HCT116 (cell line): ENCODE measurements around the gene GPR171. TPM values are rescaled to one million over a fixed set of nuclear protein-coding genes. Genes with fewer than 3 reads are reported as not detected.

Experiments
- ATAC-seq: fragments of 200-7000 bp; cut with Tn5 transposase; 2 replicates; pipeline ENCODE4 v1.9.1; 2020; ENCODE audit warnings: mild to moderate bottlenecking, moderate library complexity
- BruUV-seq: library from RNA; stranded (reverse); fragments of 400-500 nt; replicated peaks from 2 replicates; lab custom pipeline; 2021; lab: Mats Ljungman, UMichigan
- CTCF ChIA-PET: fragments of 300-600 bp; sonication (Branson Sonifier 250); formaldehyde crosslinking; loops from one replicate; lab custom pipeline; 2021; ENCODE audit warnings: antibody characterized with exemption; lab: Charles Lee
- POLR2A ChIA-PET: fragments of 300-600, 350-600 bp; sonication (Branson Sonifier 250); formaldehyde crosslinking; loops from one replicate; lab custom pipeline; 2021; ENCODE audit warnings: antibody characterized with exemption; lab: Charles Lee
- RAD21 ChIA-PET, 2 experiments: fragments of 300-600 bp; sonication (Branson Sonifier 250); formaldehyde crosslinking; loops; one replicate each; lab custom pipeline; 2023; ENCODE audit warnings: low total read pairs in 2 of 2; ENCODE audit not compliant: uncharacterized antibody in 2 of 2, unreplicated experiment in 2 of 2, low non-redundant PET in 1 of 2; lab: Charles Lee
- DNase-seq: peaks from one replicate; pipeline ENCODE4 v3.0.0-alpha.2; 2010; ENCODE audit warnings: low read depth, low spot score
- H2AFZ ChIP-seq: fragments of 200-600 bp; shearing (Covaris generic), sonication (generic); 2 replicates; pipeline ENCODE4 v1.6.1; 2017; ENCODE audit warnings: low read depth, mixed run types, mixed read lengths, antibody characterized with exemption, low read length; ENCODE audit not compliant: poor library complexity, severe bottlenecking
- H3K27ac ChIP-seq: 2 replicates; pipeline ENCODE4 v1.5.1; 2012; ENCODE audit warnings: low read depth, low read length
- H3K27me3 ChIP-seq: fragments of 200-600 bp; sonication (generic); 2 replicates; pipeline ENCODE4 v1.6.1; 2016; ENCODE audit warnings: mixed run types, low read length, mixed read lengths; ENCODE audit not compliant: insufficient read depth
- H3K36me3 ChIP-seq, 2 experiments: fragments of 200-500 bp in 1 of 2; fragments of 200-600 bp in 1 of 2; sonication (Bioruptor generic) in 1 of 2; sonication (generic) in 1 of 2; 2 replicates each; pipeline versions ENCODE4 v1.5.1 to v1.6.1; 2014 to 2016; ENCODE audit warnings: low read length in 2 of 2, inconsistent platforms in 1 of 2, mixed read lengths in 1 of 2, mixed run types in 1 of 2; ENCODE audit not compliant: insufficient read depth in 2 of 2, control insufficient read depth in 1 of 2
- H3K4me1 ChIP-seq, 2 experiments: fragments of 200-600 bp in 1 of 2; sonication (generic) in 1 of 2; 2 replicates each; pipeline versions ENCODE4 v1.5.1 to v1.6.1; 2012 to 2017; ENCODE audit warnings: low read length in 2 of 2, inconsistent platforms in 1 of 2, mild to moderate bottlenecking in 1 of 2, mixed read lengths in 1 of 2, mixed run types in 1 of 2, moderate library complexity in 1 of 2; ENCODE audit not compliant: insufficient read depth in 2 of 2, control insufficient read depth in 1 of 2
- H3K4me2 ChIP-seq: fragments of 200-600 bp; sonication (generic); 2 replicates; pipeline ENCODE4 v1.6.1; 2017; ENCODE audit warnings: mixed run types, low read length, mixed read lengths
- H3K4me3 ChIP-seq, 2 experiments: fragments of 200-600 bp in 1 of 2; sonication (generic) in 1 of 2; replicated peaks in 1 of 2; 2 replicates each; pipeline ENCODE4 v1.5.1; 2011 to 2016; ENCODE audit warnings: low read length in 2 of 2, control low read depth in 1 of 2, low read depth in 1 of 2, mild to moderate bottlenecking in 1 of 2, mixed read lengths in 1 of 2, mixed run types in 1 of 2
- H3K79me2 ChIP-seq: fragments of 200-600 bp; sonication (generic); 2 replicates; pipeline ENCODE4 v1.6.1; 2017; ENCODE audit warnings: mild to moderate bottlenecking, mixed run types, low read length, moderate library complexity, mixed read lengths; ENCODE audit not compliant: insufficient read depth
- H3K9ac ChIP-seq: fragments of 200-600 bp; sonication (generic); 2 replicates; pipeline ENCODE4 v1.6.1; 2016; ENCODE audit warnings: low read length, mixed read lengths
- H3K9me2 ChIP-seq: fragments of 200-600 bp; sonication (generic), shearing (Covaris generic); 2 replicates; pipeline ENCODE4 v1.6.1; 2017; ENCODE audit warnings: mixed run types, mild to moderate bottlenecking, moderate library complexity; ENCODE audit not compliant: insufficient read depth
- H3K9me3 ChIP-seq, 2 experiments: fragments of 200-500 bp in 1 of 2; fragments of 200-600 bp in 1 of 2; sonication (Bioruptor generic) in 1 of 2; sonication (generic) in 1 of 2; 2 replicates each; pipeline ENCODE4 v1.6.1; 2014 to 2017; ENCODE audit warnings: low read length in 2 of 2, mixed read lengths in 2 of 2, inconsistent platforms in 1 of 2, low read depth in 1 of 2, mild to moderate bottlenecking in 1 of 2, mixed run types in 1 of 2, moderate library complexity in 1 of 2; ENCODE audit not compliant: control insufficient read depth in 1 of 2, insufficient read depth in 1 of 2
- H4K20me1 ChIP-seq: fragments of 200-600 bp; sonication (generic), shearing (Covaris generic); 2 replicates; pipeline ENCODE4 v1.6.1; 2017; ENCODE audit warnings: mixed run types, mild to moderate bottlenecking, moderate library complexity; ENCODE audit not compliant: insufficient read depth
- ATF3 ChIP-seq: IDR thresholded peaks from 2 replicates; pipeline ENCODE4 v1.6.1; 2012
- CBX3 ChIP-seq: IDR thresholded peaks from 2 replicates; pipeline ENCODE4 v1.6.1; 2012; ENCODE audit warnings: low read depth
- CEBPB ChIP-seq: IDR thresholded peaks from 2 replicates; pipeline ENCODE4 v1.6.1; 2012; ENCODE audit warnings: low read depth
- CTCF ChIP-seq, 3 experiments: fragments of 200-600 bp in 1 of 3; sonication (generic) in 1 of 3; IDR thresholded peaks in 2 of 3; conservative IDR thresholded peaks in 1 of 3; 2 replicates each; pipeline ENCODE4 v1.5.1; 2012 to 2017; ENCODE audit warnings: low read depth in 2 of 3, low read length in 2 of 3, antibody characterized with exemption in 1 of 3, borderline replicate concordance in 1 of 3, control low read depth in 1 of 3, mild to moderate bottlenecking in 1 of 3, mixed read lengths in 1 of 3, mixed run types in 1 of 3, moderate library complexity in 1 of 3; ENCODE audit not compliant: insufficient read depth in 1 of 3
- EZH2 ChIP-seq: fragments of 200-600 bp; sonication (generic); IDR thresholded peaks from 2 replicates; pipeline ENCODE4 v1.6.1; 2017; ENCODE audit warnings: antibody characterized with exemption, mixed run types
- EZH2phosphoT487 ChIP-seq: fragments of 200-600 bp; IDR thresholded peaks from 2 replicates; pipeline ENCODE4 v1.6.1; 2018; ENCODE audit warnings: antibody characterized with exemption, borderline replicate concordance
- JUND ChIP-seq: IDR thresholded peaks from 2 replicates; pipeline ENCODE4 v1.6.1; 2012
- POLR2A ChIP-seq: IDR thresholded peaks from 2 replicates; pipeline ENCODE4 v1.7.0; 2011; ENCODE audit warnings: borderline replicate concordance; ENCODE audit not compliant: insufficient read depth, insufficient read length; ENCODE audit errors: extremely low read depth
- POLR2AphosphoS5 ChIP-seq: IDR thresholded peaks from 2 replicates; pipeline ENCODE4 v1.6.1; 2011; ENCODE audit warnings: mild to moderate bottlenecking, low read depth, low read length, moderate library complexity
- REST ChIP-seq: IDR thresholded peaks from 2 replicates; pipeline ENCODE4 v1.6.1; 2012; ENCODE audit warnings: low read depth
- SIN3A ChIP-seq: IDR thresholded peaks from 2 replicates; pipeline ENCODE4 v1.6.1; 2012; ENCODE audit warnings: low read depth
- SRF ChIP-seq: IDR thresholded peaks from 2 replicates; pipeline ENCODE4 v1.6.1; 2012; ENCODE audit warnings: low read depth
- TCF7L2 ChIP-seq: IDR thresholded peaks from 2 replicates; pipeline ENCODE4 v1.7.0; 2011; ENCODE audit warnings: borderline replicate concordance, inconsistent platforms; ENCODE audit not compliant: insufficient read depth, insufficient read length; ENCODE audit errors: extremely low read depth
- YY1 ChIP-seq: IDR thresholded peaks from 2 replicates; pipeline ENCODE4 v1.6.1; 2011; ENCODE audit warnings: low read length, low read depth, moderate library complexity, mild to moderate bottlenecking; ENCODE audit not compliant: insufficient replicate concordance; ENCODE audit errors: extremely low read depth
- ZBTB33 ChIP-seq: IDR thresholded peaks from 2 replicates; pipeline ENCODE4 v1.6.1; 2011; ENCODE audit warnings: mild to moderate bottlenecking, low read length, moderate library complexity; ENCODE audit not compliant: insufficient replicate concordance; ENCODE audit errors: extremely low read depth
- intact Hi-C: fragments of 100-400 bp; cut with micrococcal nuclease; formaldehyde crosslinking; loops from 2 replicates; pipeline ENCODE4 v1.10.0; 2022
- total RNA-seq: library from RNA; stranded (reverse); gene quantifications from one replicate; pipeline ENCODE4 v1.2.1, GENCODE V29; 2021; ENCODE audit not compliant: unreplicated experiment

The GPR171 gene
- total RNA-seq, 1 experiment from 2014 or later = not detected

GRCh38 chr3:151174351-151174750 lies 28.7 kb downstream of the GPR171 start (continued):
- no peak for TF ChIP-seq TCF7L2

- no peaks in the 10 kb centered on the region for H3K4me1 ChIP-seq
- RAD21 ChIA-PET = no interaction called here
- BruUV-seq = no TSS peak
- H3K79me2 ChIP-seq = no peaks in the 10 kb centered on the region
- H3K9me3 ChIP-seq = no peaks in the 10 kb centered on the region
- CTCF ChIA-PET = no interaction called here
- H3K27me3 ChIP-seq = no peaks in the 10 kb centered on the region
- no peak overlapping the region for H3K4me2 ChIP-seq
- POLR2A ChIA-PET = no interaction called here
- no peak overlapping the region for H3K9ac ChIP-seq
- H3K9me2 ChIP-seq = no peaks in the 10 kb centered on the region
- no peak overlapping the region for H3K27ac ChIP-seq
- ATAC-seq = no peak
- H3K4me3 ChIP-seq = no peak overlapping the region
- no peak for DNase-seq
- H3K36me3 ChIP-seq = no peaks in the 10 kb centered on the region
- TF ChIP-seq SRF (no peak), TCF7L2 (no peak), SIN3A (no peak), POLR2AphosphoS5 (no peak), CEBPB (no peak), EZH2 (no peak), ZBTB33 (no peak), POLR2A (no peak), REST (no peak), ATF3 (no peak), EZH2phosphoT487 (no peak), JUND (no peak), CBX3 (no peak), CTCF (IDR thresholded peaks at IDR 0.05 in 2 of 3, conservative IDR thresholded peaks at IDR 0.05 in 1 of 3; ENCODE audit: borderline replicate concordance in 1 of 3, insufficient read depth in 1 of 3, low read depth in 2 of 3, low read length in 2 of 3) (no peak), YY1 (no peak)
- no peak overlapping the region for H2AFZ ChIP-seq
- intact Hi-C loops = no loop called here
- H4K20me1 ChIP-seq = no peaks in the 10 kb centered on the region
Observed at GRCh38 chr3:151171145-151171757, 31.8 kb downstream of the GPR171 start.
